Stomach (tissue), 4 donors: Measurements from ENCODE around the gene COL5A3.

Experiments used
- EP300 ChIP-seq: sonication (generic); formaldehyde crosslinking; IDR thresholded peaks from one replicate; pipeline ENCODE4 v1.6.1; 2017; ENCODE audit warnings: antibody characterized with exemption
- POLR2A ChIP-seq, 4 donors: fragments of 450-650 bp; IDR thresholded peaks; one replicate each; pipeline ENCODE4 v1.6.1; 2016; ENCODE audit warnings: antibody characterized with exemption in 4 of 4, control low read depth in 2 of 4, mild to moderate bottlenecking in 1 of 4, moderate library complexity in 1 of 4
- POLR2AphosphoS5 ChIP-seq, 3 donors: sonication (generic); formaldehyde crosslinking; IDR thresholded peaks; one replicate each; pipeline ENCODE4 v1.6.1; 2016; ENCODE audit warnings: antibody characterized with exemption in 3 of 3
- TF ChIP-seq, protein P1 (sequence below), 7 experiments: fragments of 450-650 bp in 4 of 7; fragments of 200-600 bp in 3 of 7; sonication (generic) in 3 of 7; IDR thresholded peaks; one replicate each; pipeline ENCODE4 v1.5.1; 2016 to 2019; ENCODE audit warnings: antibody characterized with exemption in 7 of 7, control low read depth in 2 of 7, mild to moderate bottlenecking in 1 of 7

- no peak for TF ChIP-seq EP300
- TF ChIP-seq, protein P1, sequence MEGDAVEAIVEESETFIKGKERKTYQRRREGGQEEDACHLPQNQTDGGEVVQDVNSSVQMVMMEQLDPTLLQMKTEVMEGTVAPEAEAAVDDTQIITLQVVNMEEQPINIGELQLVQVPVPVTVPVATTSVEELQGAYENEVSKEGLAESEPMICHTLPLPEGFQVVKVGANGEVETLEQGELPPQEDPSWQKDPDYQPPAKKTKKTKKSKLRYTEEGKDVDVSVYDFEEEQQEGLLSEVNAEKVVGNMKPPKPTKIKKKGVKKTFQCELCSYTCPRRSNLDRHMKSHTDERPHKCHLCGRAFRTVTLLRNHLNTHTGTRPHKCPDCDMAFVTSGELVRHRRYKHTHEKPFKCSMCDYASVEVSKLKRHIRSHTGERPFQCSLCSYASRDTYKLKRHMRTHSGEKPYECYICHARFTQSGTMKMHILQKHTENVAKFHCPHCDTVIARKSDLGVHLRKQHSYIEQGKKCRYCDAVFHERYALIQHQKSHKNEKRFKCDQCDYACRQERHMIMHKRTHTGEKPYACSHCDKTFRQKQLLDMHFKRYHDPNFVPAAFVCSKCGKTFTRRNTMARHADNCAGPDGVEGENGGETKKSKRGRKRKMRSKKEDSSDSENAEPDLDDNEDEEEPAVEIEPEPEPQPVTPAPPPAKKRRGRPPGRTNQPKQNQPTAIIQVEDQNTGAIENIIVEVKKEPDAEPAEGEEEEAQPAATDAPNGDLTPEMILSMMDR (IDR thresholded peaks at IDR 0.05): no peak
- no peak for TF ChIP-seq POLR2A (IDR thresholded peaks at IDR 0.05)
- no peak for TF ChIP-seq POLR2AphosphoS5 (IDR thresholded peaks at IDR 0.05)
These were observed 4.0 kb downstream of the COL5A3 start for GRCh38 chr19:10006335-10006708.
